Fibroblast of lung (primary cell): Measurements from ENCODE around the gene IFT52. TPM values are rescaled to one million over a fixed set of nuclear protein-coding genes. Genes with fewer than 3 reads are reported as not detected.
"Not testable (repeated sequence)": the region's sequence is repeated elsewhere in the genome, so short reads cannot be mapped to it uniquely, and the experiment has no call there.

Experiments used
- DNase-seq, 2 donors: peaks; one replicate each; pipeline versions ENCODE4 v3.0.0 to v3.0.0-alpha.2; 2010; ENCODE audit warnings: low read depth in 2 of 2
- H2AFZ ChIP-seq: 2 replicates; pipeline ENCODE4 v1.5.1; 2012; ENCODE audit warnings: low read length, control low read depth, inconsistent platforms
- H3K27ac ChIP-seq: 2 replicates; pipeline ENCODE4 v1.5.1; 2011; ENCODE audit warnings: low read length, control low read depth; ENCODE audit not compliant: insufficient read depth
- H3K27me3 ChIP-seq: 2 replicates; pipeline ENCODE4 v1.5.1; 2011; ENCODE audit warnings: mild to moderate bottlenecking, low read length; ENCODE audit not compliant: control insufficient read depth, insufficient read depth
- H3K36me3 ChIP-seq: 2 replicates; pipeline ENCODE4 v1.5.1; 2011; ENCODE audit warnings: low read length; ENCODE audit not compliant: control insufficient read depth, insufficient read depth
- H3K4me1 ChIP-seq: 2 replicates; pipeline ENCODE4 v1.5.1; 2011; ENCODE audit warnings: low read length; ENCODE audit not compliant: control insufficient read depth, insufficient read depth; ENCODE audit errors: extremely low read depth
- H3K4me2 ChIP-seq: 2 replicates; pipeline ENCODE4 v1.5.1; 2011; ENCODE audit warnings: low read length, control low read depth; ENCODE audit not compliant: insufficient read depth; ENCODE audit errors: extremely low read depth
- H3K4me3 ChIP-seq, 4 experiments: fragments of 200-600 bp in 1 of 4; sonication (generic) in 1 of 4; replicated peaks in 1 of 4; 2 replicates each; pipeline ENCODE4 v1.5.1; 2011 to 2016; ENCODE audit warnings: low read length in 4 of 4, low read depth in 3 of 4, mild to moderate bottlenecking in 3 of 4, control low read depth in 2 of 4, inconsistent platforms in 1 of 4, mixed read lengths in 1 of 4; ENCODE audit not compliant: insufficient read depth in 1 of 4; ENCODE audit errors: control extremely low read depth in 1 of 4
- H3K79me2 ChIP-seq: 2 replicates; pipeline ENCODE4 v1.5.1; 2012; ENCODE audit warnings: mild to moderate bottlenecking, low read length, inconsistent platforms; ENCODE audit not compliant: control insufficient read depth, insufficient read depth
- H3K9ac ChIP-seq: 2 replicates; pipeline ENCODE4 v1.5.1; 2011; ENCODE audit warnings: mild to moderate bottlenecking, low read length, control low read depth; ENCODE audit not compliant: insufficient read depth
- H3K9me3 ChIP-seq: 2 replicates; pipeline ENCODE4 v1.5.1; 2012; ENCODE audit warnings: low read depth, low read length; ENCODE audit not compliant: control insufficient read depth, insufficient read depth
- H4K20me1 ChIP-seq: 2 replicates; pipeline ENCODE4 v1.5.1; 2011; ENCODE audit warnings: low read length; ENCODE audit not compliant: control insufficient read depth, insufficient read depth; ENCODE audit errors: extremely low read depth
- EZH2 ChIP-seq: IDR thresholded peaks from 2 replicates; pipeline ENCODE4 v1.5.1; 2012; ENCODE audit warnings: low read length, control low read depth, mild to moderate bottlenecking; ENCODE audit errors: missing control alignments
- polyA plus RNA-seq, 2 donors: library from polyadenylated mRNA; depleted of rRNA in 1 of 2; stranded (reverse) in 1 of 2; unstranded in 1 of 2; fragments of >200 nt; gene quantifications; 2 replicates each; pipeline ENCODE4 v1.2.1, GENCODE V29; 2011 to 2012; ENCODE audit warnings: missing spikeins in 1 of 2
- total RNA-seq: library from RNA; depleted of rRNA; stranded (reverse); fragments of >200 nt; gene quantifications from 2 replicates; pipeline ENCODE4 v1.2.1, GENCODE V29; 2014
- TF ChIP-seq, protein P1 (sequence below), 2 donors: IDR thresholded peaks in 1 of 2; conservative IDR thresholded peaks in 1 of 2; 1 replicate in 1 of 2; 2 replicates in 1 of 2; pipeline ENCODE4 v1.5.1; 2011 to 2012; ENCODE audit warnings: low read length in 2 of 2, control low read depth in 1 of 2, inconsistent platforms in 1 of 2, low read depth in 1 of 2, mild to moderate bottlenecking in 1 of 2

IFT52 gene
- total and polyA plus RNA-seq, 2 donors (not counting 1 experiment from before 2014, with no cell fraction given), result 38.8 to 41.9 TPM

GRCh38 chr20:43636429-43636828 lies 45.7 kb downstream of the IFT52 start:
- Histone ChIP-seq H3K4me1 (no peaks in the 10 kb centered on the region), H3K4me3 (no peak overlapping the region), H2AFZ (no peak overlapping the region), H3K36me3 (peaks cover 2% of the 10 kb centered on the region), H3K9me3 (no peaks in the 10 kb centered on the region), H3K9ac (no peak overlapping the region), H3K79me2 (no peaks in the 10 kb centered on the region), H3K27ac (no peak overlapping the region), H3K4me2 (no peak overlapping the region), H3K27me3 (no peaks in the 10 kb centered on the region), H4K20me1 (no peaks in the 10 kb centered on the region)
- TF ChIP-seq, protein P1, sequence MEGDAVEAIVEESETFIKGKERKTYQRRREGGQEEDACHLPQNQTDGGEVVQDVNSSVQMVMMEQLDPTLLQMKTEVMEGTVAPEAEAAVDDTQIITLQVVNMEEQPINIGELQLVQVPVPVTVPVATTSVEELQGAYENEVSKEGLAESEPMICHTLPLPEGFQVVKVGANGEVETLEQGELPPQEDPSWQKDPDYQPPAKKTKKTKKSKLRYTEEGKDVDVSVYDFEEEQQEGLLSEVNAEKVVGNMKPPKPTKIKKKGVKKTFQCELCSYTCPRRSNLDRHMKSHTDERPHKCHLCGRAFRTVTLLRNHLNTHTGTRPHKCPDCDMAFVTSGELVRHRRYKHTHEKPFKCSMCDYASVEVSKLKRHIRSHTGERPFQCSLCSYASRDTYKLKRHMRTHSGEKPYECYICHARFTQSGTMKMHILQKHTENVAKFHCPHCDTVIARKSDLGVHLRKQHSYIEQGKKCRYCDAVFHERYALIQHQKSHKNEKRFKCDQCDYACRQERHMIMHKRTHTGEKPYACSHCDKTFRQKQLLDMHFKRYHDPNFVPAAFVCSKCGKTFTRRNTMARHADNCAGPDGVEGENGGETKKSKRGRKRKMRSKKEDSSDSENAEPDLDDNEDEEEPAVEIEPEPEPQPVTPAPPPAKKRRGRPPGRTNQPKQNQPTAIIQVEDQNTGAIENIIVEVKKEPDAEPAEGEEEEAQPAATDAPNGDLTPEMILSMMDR (conservative IDR thresholded peaks at IDR 0.05 in 1 of 2, IDR thresholded peaks at IDR 0.05 in 1 of 2; ENCODE audit: low read depth in 1 of 2, low read length in 2 of 2), result no peak
- TF ChIP-seq EZH2, result no peak
- no peak for DNase-seq

DNA sequence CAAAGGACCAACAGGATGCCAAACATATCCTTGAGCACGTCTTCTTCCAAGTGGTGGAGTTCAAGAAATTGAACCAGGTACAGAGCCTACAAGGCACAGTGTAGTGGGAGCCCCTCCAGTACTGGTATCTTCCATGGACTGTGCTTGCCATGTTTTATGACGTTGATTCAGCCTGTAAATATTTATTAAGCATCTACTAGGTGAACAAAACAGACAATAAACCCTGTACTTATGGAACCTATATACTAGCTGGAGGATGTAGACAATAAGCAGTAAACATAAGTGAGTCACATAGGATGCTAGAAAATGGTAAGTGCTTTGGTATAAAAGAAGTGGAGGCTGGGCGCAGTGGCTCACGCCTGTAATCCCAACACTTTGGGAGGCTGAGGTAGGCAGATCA lies 51.8 kb downstream of the IFT52 start:
- H3K79me2 ChIP-seq, result no peaks in the 10 kb centered on the region
- H3K36me3 ChIP-seq, result peaks cover 2% of the 10 kb centered on the region
- no peaks in the 10 kb centered on the region for H4K20me1 ChIP-seq
- TF ChIP-seq, protein P1 (conservative IDR thresholded peaks at IDR 0.05 in 1 of 2, IDR thresholded peaks at IDR 0.05 in 1 of 2; ENCODE audit: low read depth in 1 of 2, low read length in 2 of 2), result no peak
- no peak for TF ChIP-seq EZH2
- no peak overlapping the region for H2AFZ ChIP-seq
- H3K27ac ChIP-seq, result no peak overlapping the region
- H3K4me3 ChIP-seq, result no peak overlapping the region
- H3K9ac ChIP-seq, result no peak overlapping the region
- no peaks in the 10 kb centered on the region for H3K27me3 ChIP-seq
- no peak for DNase-seq
- H3K4me1 ChIP-seq, result no peaks in the 10 kb centered on the region
- no peaks in the 10 kb centered on the region for H3K9me3 ChIP-seq
- H3K4me2 ChIP-seq, result no peak overlapping the region

GRCh38 chr20:43650997-43651525 lies 60.3 kb downstream of the IFT52 start:
- Histone ChIP-seq H3K9me3 (no peaks in the 10 kb centered on the region), H3K27ac (no peak overlapping the region), H3K79me2 (no peaks in the 10 kb centered on the region), H4K20me1 (no peaks in the 10 kb centered on the region), H3K27me3 (no peaks in the 10 kb centered on the region), H3K4me1 (no peaks in the 10 kb centered on the region), H3K9ac (no peak overlapping the region), H3K36me3 (no peaks in the 10 kb centered on the region), H3K4me3 (no peak overlapping the region), H2AFZ (no peak overlapping the region), H3K4me2 (no peak overlapping the region)
- no peak for TF ChIP-seq EZH2
- TF ChIP-seq, protein P1 (conservative IDR thresholded peaks at IDR 0.05 in 1 of 2, IDR thresholded peaks at IDR 0.05 in 1 of 2; ENCODE audit: low read depth in 1 of 2, low read length in 2 of 2), result no peak
- DNase-seq, result no peak

- H3K4me3 ChIP-seq, H3K4me2 ChIP-seq, H3K27ac ChIP-seq, H4K20me1 ChIP-seq, H3K9ac ChIP-seq, DNase-seq, H2AFZ ChIP-seq, H3K79me2 ChIP-seq, H3K4me1 ChIP-seq, H3K36me3 ChIP-seq, H3K9me3 ChIP-seq, H3K27me3 ChIP-seq: not testable (repeated sequence)
Observed at GRCh38 chr20:43651650-43652184, 61.0 kb downstream of the IFT52 start.
